Aorta (tissue), 5 donors: ENCODE data around the gene PRELP. TPM values are rescaled to one million over a fixed set of nuclear protein-coding genes. Genes with fewer than 3 reads are reported as not detected.

Experiments used
- ATAC-seq: fragments of 200-7000 bp; cut with Tn5 transposase; one replicate; pipeline ENCODE4 v1.9.1; 2022; ENCODE audit warnings: moderate library complexity; ENCODE audit not compliant: low FRiP score
- DNase-seq, 2 donors: peaks; one replicate each; pipeline ENCODE4 v3.0.0-alpha.2; 2020
- H3K27ac ChIP-seq, 2 donors: one replicate each; pipeline ENCODE4 v1.5.1; 2013; ENCODE audit warnings: low read length in 2 of 2, mild to moderate bottlenecking in 2 of 2, moderate library complexity in 2 of 2, control low read depth in 1 of 2, inconsistent platforms in 1 of 2, low read depth in 1 of 2
- H3K27me3 ChIP-seq, 2 donors: one replicate each; pipeline ENCODE4 v1.6.1; 2013; ENCODE audit warnings: control low read depth in 1 of 2, low read length in 1 of 2, mild to moderate bottlenecking in 1 of 2, moderate library complexity in 1 of 2; ENCODE audit not compliant: insufficient read depth in 2 of 2, control insufficient read depth in 1 of 2
- H3K36me3 ChIP-seq, 2 donors: one replicate each; pipeline ENCODE4 v1.6.1; 2013; ENCODE audit warnings: control low read depth in 1 of 2, low read length in 1 of 2, mild to moderate bottlenecking in 1 of 2; ENCODE audit not compliant: insufficient read depth in 2 of 2, control insufficient read depth in 1 of 2
- H3K4me1 ChIP-seq, 2 donors: one replicate each; pipeline ENCODE4 v1.6.1; 2013; ENCODE audit warnings: low read length in 2 of 2, control low read depth in 1 of 2, mild to moderate bottlenecking in 1 of 2, moderate library complexity in 1 of 2; ENCODE audit not compliant: insufficient read depth in 2 of 2, control insufficient read depth in 1 of 2
- H3K4me3 ChIP-seq, 2 donors: one replicate each; pipeline ENCODE4 v1.5.1; 2013; ENCODE audit warnings: low read length in 2 of 2, control low read depth in 1 of 2, mild to moderate bottlenecking in 1 of 2
- H3K9me3 ChIP-seq: one replicate; pipeline ENCODE4 v1.6.1; 2013; ENCODE audit warnings: mild to moderate bottlenecking, low read length; ENCODE audit not compliant: control insufficient read depth
- WGBS, 2 donors: extraction: QIAGEN DNeasy Blood & Tissue Kit; methylation state at CpG; one replicate each; pipeline ENCODE4 v1.1.7; 2013; 5-methylcytosine and 5-hydroxymethylcytosine counted together
- intact Hi-C, 2 donors: fragments of 100-400 bp; cut with DNase I; formaldehyde crosslinking; loops; one replicate each; pipeline versions ENCODE4 v1.14.2 to v1.15.0; 2022
- long read RNA-seq, 2 donors: library from polyadenylated mRNA; unstranded; transcript quantifications; one replicate each; pipeline ENCODE4 v2.0.0, GENCODE V29; 2020 to 2021
- polyA plus RNA-seq, 2 donors: library from polyadenylated mRNA; stranded (reverse); fragments of 200-250 nt; gene quantifications; one replicate each; pipeline ENCODE4 v1.2.3, GENCODE V29; 2013
- total RNA-seq, 2 donors: library from RNA; stranded (reverse); fragmentation: NEBNext Ultra II Directional; extraction: Animal tissue kit (Norgen Biotek cat#: 25700); gene quantifications; one replicate each; pipeline ENCODE4 v1.2.1, GENCODE V29; 2021
- donor health status: healthy with polysubstance abuse.
- donor health status: Bipolar disorder and iron deficiency.
- donor health status: DM: no; HTN: no; CAD: no.
- donor health status: DM: no; HTN: no; CAD: no.
- donor health status: DM: yes; HTN: yes; CAD: no.

Gene PRELP
- total RNA-seq (100 to 1,000 TPM; 174 to 217 TPM), polyA plus RNA-seq (100 to 1,000 TPM; 152 to 178 TPM)
- long read RNA-seq, donor 1, full-length matches to known transcripts, result 196 of 550 reads
- long read RNA-seq, donor 1, partial matches to known transcripts, result 309 of 550 reads
- long read RNA-seq, donor 1, other reads (novel, unspliced or antisense), result 45 of 550 reads
- long read RNA-seq, donor 2, full-length matches to known transcripts, result 99 of 236 reads
- long read RNA-seq, donor 2, partial matches to known transcripts, result 81 of 236 reads
- long read RNA-seq, donor 2, other reads (novel, unspliced or antisense), result 56 of 236 reads

GRCh38 chr1:203475012-203475981 lies at the start of gene PRELP:
PRELP (plus strand) TSS chr1:203475806; CDS start chr1:203483185, 7,379 bp downstream.
- intact Hi-C loops, result loop anchor here in 1 of 2 donors (5.0 kb wide), 1 partner anchor 68 kb away; no protein-coding TSS in a partner anchor
- Histone ChIP-seq H3K4me1 (no peaks in the 10 kb centered on the region), H3K27ac (peak within 1 kb of the TSS; percentile 80 to 94), H3K9me3 (no peaks in the 10 kb centered on the region), H3K36me3 (no peaks in the 10 kb centered on the region), H3K4me3 (peak within 1 kb of the TSS; percentile 45 to 90), H3K27me3 (no peaks in the 10 kb centered on the region)
- DNase-seq (peak in 1 of 2 donors; percentile 63), ATAC-seq (peak; percentile 80)
- 1 to 5% methylated on average over 8 of the region's 8 CpGs for WGBS, 2 donors

- no peaks in the 10 kb centered on the region for H3K36me3 ChIP-seq
- no peak overlapping the region for H3K27ac ChIP-seq
- no peaks in the 10 kb centered on the region for H3K9me3 ChIP-seq
- intact Hi-C loops, result no loop called here
- no peak for DNase-seq
- no peak overlapping the region for H3K4me3 ChIP-seq
- 91 to 92% methylated on average over 5 of the region's 5 CpGs for WGBS, 2 donors
- ATAC-seq, result no peak
- no peaks in the 10 kb centered on the region for H3K27me3 ChIP-seq
- no peaks in the 10 kb centered on the region for H3K4me1 ChIP-seq
These were observed 49.2 kb upstream of the PRELP start for GRCh38 chr1:203426366-203426765.

- ATAC-seq (no peak), DNase-seq (no peak)
- no peaks in the 10 kb centered on the region for H3K36me3 ChIP-seq
- H3K27ac ChIP-seq, result no peak overlapping the region
- H3K4me1 ChIP-seq, result no peaks in the 10 kb centered on the region
- H3K4me3 ChIP-seq, result no peak overlapping the region
- intact Hi-C loops, result no loop called here
- H3K9me3 ChIP-seq, result no peaks in the 10 kb centered on the region
- WGBS, 2 donors, result 91 to 97% methylated on average over 2 of the region's 2 CpGs
- H3K27me3 ChIP-seq, result no peaks in the 10 kb centered on the region
These were observed 48.7 kb upstream of the PRELP start for GRCh38 chr1:203426870-203427269.

- Histone ChIP-seq H3K36me3 (no peaks in the 10 kb centered on the region), H3K27ac (no peak overlapping the region), H3K4me3 (no peak overlapping the region), H3K9me3 (no peaks in the 10 kb centered on the region), H3K4me1 (no peaks in the 10 kb centered on the region), H3K27me3 (no peaks in the 10 kb centered on the region)
- DNase-seq (no peak), ATAC-seq (no peak)
- 89 to 98% methylated on average over 4 of the region's 4 CpGs for WGBS, 2 donors
- intact Hi-C loops, result no loop called here
These were observed 48.2 kb upstream of the PRELP start for GRCh38 chr1:203427451-203427850.

GRCh38 chr1:203428981-203429599 lies 46.5 kb upstream of the PRELP start:
- H3K27ac ChIP-seq, result no peak overlapping the region
- H3K36me3 ChIP-seq, result no peaks in the 10 kb centered on the region
- 79 to 85% methylated on average over 11 of the region's 11 CpGs for WGBS, 2 donors
- H3K4me1 ChIP-seq, result no peaks in the 10 kb centered on the region
- no peaks in the 10 kb centered on the region for H3K27me3 ChIP-seq
- H3K9me3 ChIP-seq, result no peaks in the 10 kb centered on the region
- intact Hi-C loops, result no loop called here
- H3K4me3 ChIP-seq, result no peak overlapping the region
- no peak for DNase-seq
- ATAC-seq, result no peak

GRCh38 chr1:203435615-203436014 lies 40.0 kb upstream of the PRELP start:
- 91 to 96% methylated on average over 7 of the region's 7 CpGs for WGBS, 2 donors
- Histone ChIP-seq H3K9me3 (no peaks in the 10 kb centered on the region), H3K36me3 (no peaks in the 10 kb centered on the region), H3K27ac (no peak overlapping the region), H3K4me1 (no peaks in the 10 kb centered on the region), H3K4me3 (no peak overlapping the region), H3K27me3 (no peaks in the 10 kb centered on the region)
- ATAC-seq (no peak), DNase-seq (no peak)
- intact Hi-C loops, result no loop called here

GRCh38 chr1:203437696-203438315 lies 37.8 kb upstream of the PRELP start:
- H3K4me1 ChIP-seq, result no peaks in the 10 kb centered on the region
- WGBS, 2 donors, result 61 to 66% methylated on average over 15 of the region's 15 CpGs
- DNase-seq, result no peak
- H3K27me3 ChIP-seq, result no peaks in the 10 kb centered on the region
- ATAC-seq, result no peak
- H3K27ac ChIP-seq, result no peak overlapping the region
- intact Hi-C loops, result no loop called here
- no peaks in the 10 kb centered on the region for H3K9me3 ChIP-seq
- no peak overlapping the region for H3K4me3 ChIP-seq
- no peaks in the 10 kb centered on the region for H3K36me3 ChIP-seq

GRCh38 chr1:203439131-203439730 lies 36.4 kb upstream of the PRELP start:
- Histone ChIP-seq H3K27ac (peak overlapping the region in 1 of 2 donors; percentile 59), H3K4me3 (no peak overlapping the region), H3K9me3 (no peaks in the 10 kb centered on the region), H3K36me3 (no peaks in the 10 kb centered on the region), H3K27me3 (no peaks in the 10 kb centered on the region), H3K4me1 (no peaks in the 10 kb centered on the region)
- ATAC-seq (no peak), DNase-seq (no peak)
- 71 to 76% methylated on average over 6 of the region's 6 CpGs for WGBS, 2 donors
- intact Hi-C loops, result no loop called here
